Measurements from ENCODE around the gene C1orf50.

DNA sequence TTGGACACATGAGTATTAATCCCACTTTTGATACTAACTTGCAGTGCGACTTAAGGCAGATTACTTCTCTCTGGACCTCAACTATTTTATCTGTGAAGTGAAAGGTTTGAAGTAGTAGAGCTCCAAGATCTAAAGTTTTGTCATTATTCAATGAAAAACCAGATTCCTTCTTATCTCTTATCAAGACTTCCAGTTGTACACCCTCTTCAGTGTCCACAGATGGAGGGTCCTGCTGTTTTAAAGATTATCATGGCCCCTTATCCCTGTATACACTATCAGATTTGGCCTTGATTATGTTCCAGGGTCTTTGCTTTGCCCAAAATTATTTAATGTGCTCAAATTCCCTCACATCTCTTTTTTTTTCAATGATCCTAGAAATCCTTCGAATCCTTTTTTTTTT is 1.1 kb downstream of the C1orf50 start:
- TF ChIP-seq OSR1 (CRISPR knock-in tag; IDR thresholded peaks at IDR 0.05), result no peak
- TF ChIP-seq ARNTL (CRISPR knock-in tag; IDR thresholded peaks at IDR 0.05; ENCODE audit: borderline replicate concordance, low read depth), result no peak
- TF ChIP-seq ZNF8 (CRISPR knock-in tag; IDR thresholded peaks at IDR 0.05), result no peak
- no peak for TF ChIP-seq PPARA (CRISPR knock-in tag; IDR thresholded peaks at IDR 0.05; ENCODE audit: borderline replicate concordance)
- no peak for TF ChIP-seq PATZ1 (CRISPR knock-in tag; IDR thresholded peaks at IDR 0.05; ENCODE audit: borderline replicate concordance)
